Gastroesophageal sphincter (tissue), 4 donors: ENCODE data around the gene FBXO45. TPM values are rescaled to one million over a fixed set of nuclear protein-coding genes. Genes with fewer than 3 reads are reported as not detected.
"Not testable (repeated sequence)": the region's sequence is repeated elsewhere in the genome, so short reads cannot be mapped to it uniquely, and the experiment has no call there.

Experiments used
- ATAC-seq: fragments of 150-250 bp; one replicate; pipeline ENCODE4 v1.9.1; 2016; ENCODE audit warnings: mild to moderate bottlenecking, moderate library complexity
- H3K27ac ChIP-seq, 4 donors: fragments of 200-600 bp; sonication (generic) in 3 of 4; 1 replicate in 3 of 4; 2 replicates in 1 of 4; pipeline ENCODE4 v1.5.1; 2016 to 2019
- H3K27me3 ChIP-seq: fragments of 200-600 bp; sonication (generic); one replicate; pipeline ENCODE4 v1.5.1; 2019
- H3K36me3 ChIP-seq, 2 donors: fragments of 200-600 bp; sonication (generic); one replicate each; pipeline ENCODE4 v1.5.1; 2019; ENCODE audit warnings: control low read depth in 1 of 2
- H3K4me1 ChIP-seq, 3 donors: fragments of 200-600 bp; sonication (generic); 1 replicate in 2 of 3; 2 replicates in 1 of 3; pipeline ENCODE4 v1.5.1; 2016 to 2019; ENCODE audit warnings: control low read depth in 2 of 3
- H3K4me3 ChIP-seq, 2 donors: fragments of 200-600 bp; sonication (generic); one replicate each; pipeline ENCODE4 v1.5.1; 2019; ENCODE audit warnings: mild to moderate bottlenecking in 1 of 2, moderate library complexity in 1 of 2
- H3K9me3 ChIP-seq, 3 donors: fragments of 200-600 bp; sonication (generic); one replicate each; pipeline ENCODE4 v1.5.1; 2017 to 2019; ENCODE audit warnings: control low read depth in 2 of 3
- EP300 ChIP-seq: sonication (generic); formaldehyde crosslinking; IDR thresholded peaks from one replicate; pipeline ENCODE4 v1.6.1; 2017; ENCODE audit warnings: antibody characterized with exemption, mild to moderate bottlenecking
- POLR2A ChIP-seq, 2 donors: fragments of 450-650 bp; IDR thresholded peaks; one replicate each; pipeline ENCODE4 v1.6.1; 2017; ENCODE audit warnings: antibody characterized with exemption in 2 of 2, mild to moderate bottlenecking in 2 of 2, moderate library complexity in 1 of 2
- POLR2AphosphoS5 ChIP-seq: sonication (generic); formaldehyde crosslinking; IDR thresholded peaks from one replicate; pipeline ENCODE4 v1.6.1; 2017; ENCODE audit warnings: antibody characterized with exemption
- WGBS, 2 donors: methylation state at CpG; one replicate each; pipeline ENCODE4 v1.1.5; 2018; ENCODE audit warnings: low coverage in 1 of 2; 5-methylcytosine and 5-hydroxymethylcytosine counted together
- total RNA-seq, 4 donors: library from RNA; depleted of rRNA; stranded (reverse); fragments of >200 nt; gene quantifications; one replicate each; pipeline ENCODE4 v1.1.0, GENCODE V29; 2016
- TF ChIP-seq, protein P1 (sequence below), 4 experiments: fragments of 200-600 bp in 2 of 4; fragments of 450-650 bp in 2 of 4; sonication (generic) in 1 of 4; IDR thresholded peaks; one replicate each; pipeline ENCODE4 v1.5.1; 2017 to 2019; ENCODE audit warnings: antibody characterized with exemption in 4 of 4, mild to moderate bottlenecking in 2 of 4, moderate library complexity in 2 of 4

Gene FBXO45
- total RNA-seq, 4 donors from 2014 or later: 9.8 to 16.6 (median 13.4) TPM

DNA sequence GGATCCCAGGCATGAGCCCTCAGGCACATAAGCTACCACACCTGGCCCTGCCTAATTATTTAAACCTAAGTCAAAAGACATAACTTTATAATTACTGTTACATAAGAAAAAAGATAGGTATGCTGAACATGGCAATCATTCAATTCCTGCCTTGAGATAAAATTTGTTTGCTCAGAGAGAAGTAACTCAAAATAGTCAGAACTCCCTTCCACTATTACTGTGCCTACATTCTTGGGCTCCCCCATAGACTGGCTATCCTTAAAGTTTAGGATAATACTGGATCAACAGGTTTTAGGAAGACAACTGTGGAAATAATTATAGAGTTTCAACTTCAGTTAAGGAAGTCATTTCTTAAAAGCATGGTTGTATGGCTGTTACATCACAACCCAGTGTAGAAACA, 10.0 kb upstream of the FBXO45 start:
- H3K27ac ChIP-seq: no peak overlapping the region
- no peak for TF ChIP-seq EP300
- TF ChIP-seq, protein P1, sequence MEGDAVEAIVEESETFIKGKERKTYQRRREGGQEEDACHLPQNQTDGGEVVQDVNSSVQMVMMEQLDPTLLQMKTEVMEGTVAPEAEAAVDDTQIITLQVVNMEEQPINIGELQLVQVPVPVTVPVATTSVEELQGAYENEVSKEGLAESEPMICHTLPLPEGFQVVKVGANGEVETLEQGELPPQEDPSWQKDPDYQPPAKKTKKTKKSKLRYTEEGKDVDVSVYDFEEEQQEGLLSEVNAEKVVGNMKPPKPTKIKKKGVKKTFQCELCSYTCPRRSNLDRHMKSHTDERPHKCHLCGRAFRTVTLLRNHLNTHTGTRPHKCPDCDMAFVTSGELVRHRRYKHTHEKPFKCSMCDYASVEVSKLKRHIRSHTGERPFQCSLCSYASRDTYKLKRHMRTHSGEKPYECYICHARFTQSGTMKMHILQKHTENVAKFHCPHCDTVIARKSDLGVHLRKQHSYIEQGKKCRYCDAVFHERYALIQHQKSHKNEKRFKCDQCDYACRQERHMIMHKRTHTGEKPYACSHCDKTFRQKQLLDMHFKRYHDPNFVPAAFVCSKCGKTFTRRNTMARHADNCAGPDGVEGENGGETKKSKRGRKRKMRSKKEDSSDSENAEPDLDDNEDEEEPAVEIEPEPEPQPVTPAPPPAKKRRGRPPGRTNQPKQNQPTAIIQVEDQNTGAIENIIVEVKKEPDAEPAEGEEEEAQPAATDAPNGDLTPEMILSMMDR (IDR thresholded peaks at IDR 0.05): no peak
- no peak for TF ChIP-seq POLR2AphosphoS5
- TF ChIP-seq POLR2A (IDR thresholded peaks at IDR 0.05): no peak
- H3K9me3 ChIP-seq: no peaks in the 10 kb centered on the region
- no peaks in the 10 kb centered on the region for H3K4me1 ChIP-seq
- no peak overlapping the region for H3K4me3 ChIP-seq
- H3K27me3 ChIP-seq: no peaks in the 10 kb centered on the region
- peaks cover 0 to 49% of the 10 kb centered on the region in 2 donors for H3K36me3 ChIP-seq
- ATAC-seq: no peak

DNA sequence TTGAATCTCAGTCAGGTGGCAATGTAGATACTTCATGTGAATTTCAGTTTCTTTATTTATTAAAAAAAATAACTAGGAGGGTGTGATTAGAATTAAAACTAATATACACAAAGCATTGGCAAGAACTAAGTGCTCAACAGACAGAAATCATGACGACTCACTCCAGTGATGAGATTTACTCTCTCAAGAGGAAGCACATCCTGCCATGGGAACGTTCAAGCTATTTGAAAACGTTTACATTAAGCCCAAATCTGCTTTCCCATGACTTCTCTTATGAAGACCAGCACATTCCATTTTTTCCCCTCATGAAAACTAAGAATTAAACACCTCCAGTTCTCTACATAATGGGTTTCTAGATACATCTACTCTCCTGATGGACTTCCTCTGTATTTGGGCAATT, 8.6 kb upstream of the FBXO45 start:
- TF ChIP-seq EP300 (no peak), POLR2A (IDR thresholded peaks at IDR 0.05) (no peak), POLR2AphosphoS5 (no peak)
- TF ChIP-seq, protein P1 (IDR thresholded peaks at IDR 0.05): no peak
- H3K27ac ChIP-seq: no peak overlapping the region
- no peaks in the 10 kb centered on the region for H3K27me3 ChIP-seq
- no peak for ATAC-seq
- no peaks in the 10 kb centered on the region for H3K9me3 ChIP-seq
- no peak overlapping the region for H3K4me3 ChIP-seq
- peaks cover 0 to 41% of the 10 kb centered on the region in 2 donors for H3K36me3 ChIP-seq
- WGBS, 2 donors: 21 to 22% methylated on average over 3 of the region's 3 CpGs
- no peaks in the 10 kb centered on the region for H3K4me1 ChIP-seq

DNA sequence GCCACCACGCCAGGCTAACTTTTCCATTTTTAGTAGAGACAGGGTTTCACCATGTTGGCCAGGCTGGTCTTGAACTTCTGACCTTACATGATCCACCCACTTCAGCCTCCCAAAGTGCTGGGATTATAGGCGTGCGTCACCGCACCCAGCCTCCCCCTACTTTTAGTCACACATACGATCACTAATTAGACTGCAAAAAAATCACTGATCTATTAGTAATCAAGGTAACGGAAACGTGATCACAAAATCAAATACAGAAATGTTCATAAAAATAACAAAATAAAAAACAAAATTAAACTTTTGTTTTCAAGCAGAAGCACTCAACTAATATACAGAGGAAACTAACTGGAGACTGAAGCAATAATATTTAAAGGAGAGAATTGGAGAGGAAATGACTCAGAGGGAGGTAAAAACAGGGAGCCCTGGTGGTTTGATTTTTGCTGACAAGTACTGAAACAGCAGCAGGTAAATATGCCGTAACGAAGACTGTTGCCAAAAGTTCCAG, 4.7 kb upstream of the FBXO45 start:
- H3K27ac ChIP-seq: no peak overlapping the region
- TF ChIP-seq EP300 (no peak), POLR2AphosphoS5 (no peak), POLR2A (IDR thresholded peaks at IDR 0.05) (no peak)
- TF ChIP-seq, protein P1 (IDR thresholded peaks at IDR 0.05): no peak
- H3K9me3 ChIP-seq: no peaks in the 10 kb centered on the region
- H3K27me3 ChIP-seq: no peaks in the 10 kb centered on the region
- no peak for ATAC-seq
- H3K36me3 ChIP-seq: peaks cover 0 to 48% of the 10 kb centered on the region in 2 donors
- 81 to 87% methylated on average over 2 to 6 of the region's 9 CpGs for whole genome bisulfite sequencing, 2 donors
- H3K4me1 ChIP-seq: peaks cover 0 to 23% (median 0%) of the 10 kb centered on the region in 3 donors
- no peak overlapping the region for H3K4me3 ChIP-seq

DNA sequence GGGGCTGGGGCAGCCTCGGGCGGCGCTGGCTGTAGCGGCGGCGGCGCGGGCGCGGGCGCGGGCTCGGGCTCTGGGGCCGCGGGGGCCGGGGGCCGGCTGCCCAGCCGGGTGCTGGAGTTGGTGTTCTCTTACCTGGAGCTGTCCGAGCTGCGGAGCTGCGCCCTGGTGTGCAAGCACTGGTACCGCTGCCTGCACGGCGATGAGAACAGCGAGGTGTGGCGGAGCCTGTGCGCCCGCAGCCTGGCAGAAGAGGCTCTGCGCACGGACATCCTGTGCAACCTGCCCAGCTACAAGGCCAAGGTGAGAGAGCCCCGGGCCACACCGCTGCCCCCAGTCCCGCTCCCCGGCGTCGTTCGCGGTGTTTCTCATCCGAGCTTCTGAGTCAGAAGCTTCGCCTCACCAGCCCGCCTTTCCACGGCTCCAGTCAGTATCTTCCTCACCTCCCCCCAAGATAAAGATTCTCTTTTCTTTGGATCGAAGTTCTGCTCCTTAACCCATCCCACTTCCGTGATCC, 600 bp downstream of the FBXO45 start:
- peak overlapping the region; percentile 37 to 94 (median 91) for H3K27ac ChIP-seq

DNA sequence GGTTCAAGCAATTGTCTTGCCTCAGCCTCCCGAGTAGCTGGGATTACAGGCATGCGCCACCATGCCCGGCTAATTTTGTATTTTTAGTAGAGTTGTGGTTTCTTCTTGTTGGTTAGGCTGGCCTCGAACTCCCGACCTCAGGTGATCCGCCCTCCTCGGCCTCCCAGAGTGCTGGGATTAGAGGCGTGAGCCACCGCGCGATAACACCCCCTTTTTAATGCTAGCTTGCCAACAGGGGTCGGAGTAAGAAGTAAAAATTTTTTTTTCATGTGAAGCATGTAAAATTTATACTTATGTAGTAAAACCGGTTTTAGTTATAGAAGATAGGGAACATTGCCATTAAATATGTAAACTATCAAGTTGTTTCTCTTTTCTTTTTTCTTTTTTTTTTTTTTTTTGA, 1.9 kb downstream of the FBXO45 start:
- Histone ChIP-seq H3K4me1 (peaks cover 0 to 65% (median 11%) of the 10 kb centered on the region in 3 donors), H3K36me3 (peaks cover 0 to 12% of the 10 kb centered on the region in 2 donors), H3K4me3 (peak overlapping the region in 1 of 2 donors; percentile 93)
- not testable (repeated sequence) for H3K27ac ChIP-seq, ATAC-seq, H3K27me3 ChIP-seq, H3K9me3 ChIP-seq
- WGBS, 2 donors: 60 to 88% methylated on average over 1 to 9 of the region's 13 CpGs

More for the DNA sequence above, 600 bp downstream of the FBXO45 start:
- ATAC-seq: no peak
- H3K4me3 ChIP-seq: peak overlapping the region; percentile 65 to 93
- peaks cover 0 to 59% (median 11%) of the 10 kb centered on the region in 3 donors for H3K4me1 ChIP-seq
- WGBS, 2 donors: 1% methylated on average over 14 of the region's 44 CpGs; no CpG with 5 or more reads in 1 of the 2 donors
- no peaks in the 10 kb centered on the region for H3K9me3 ChIP-seq
- H3K36me3 ChIP-seq: peaks cover 0 to 13% of the 10 kb centered on the region in 2 donors
- TF ChIP-seq EP300: no peak
- TF ChIP-seq, protein P1 (IDR thresholded peaks at IDR 0.05): peak in 1 of 4 experiments; percentile 2
- no peaks in the 10 kb centered on the region for H3K27me3 ChIP-seq
